HEK293 (cell line): Measurements from ENCODE around the gene BCL2L13.

ENCODE experiments used
- BCL11B ChIP-seq: fragments of 450-650 bp; formaldehyde crosslinking; IDR thresholded peaks from 2 replicates; pipeline ENCODE4 v1.5.1; 2016; ENCODE audit warnings: low read depth, missing biosample characterization, missing genetic modification characterization
- GLI2 ChIP-seq: fragments of 450-650 bp; formaldehyde crosslinking; IDR thresholded peaks from 2 replicates; pipeline ENCODE4; 2017; ENCODE audit warnings: missing biosample characterization, missing genetic modification characterization, low read depth, borderline replicate concordance
- KLF1 ChIP-seq: fragments of 450-650 bp; formaldehyde crosslinking; IDR thresholded peaks from 2 replicates; pipeline ENCODE4 v1.5.1; 2016; ENCODE audit warnings: missing biosample characterization, missing genetic modification characterization
- KLF9 ChIP-seq: fragments of 450-650 bp; formaldehyde crosslinking; IDR thresholded peaks from 2 replicates; pipeline ENCODE4 v1.5.1; 2016; ENCODE audit warnings: missing biosample characterization, missing genetic modification characterization, low read depth
- PATZ1 ChIP-seq: fragments of 450-650 bp; formaldehyde crosslinking; IDR thresholded peaks from 2 replicates; pipeline ENCODE4 v1.5.1; 2016; ENCODE audit warnings: missing biosample characterization, missing genetic modification characterization
- PRDM4 ChIP-seq: fragments of 450-650 bp; formaldehyde crosslinking; IDR thresholded peaks from 2 replicates; pipeline ENCODE4 v1.5.1; 2017; ENCODE audit warnings: missing biosample characterization, missing genetic modification characterization
- TCF7L2 ChIP-seq: IDR thresholded peaks from 2 replicates; pipeline ENCODE4 v1.6.1; 2011; ENCODE audit warnings: low read depth, mild to moderate bottlenecking, inconsistent platforms, low read length, moderate library complexity, borderline replicate concordance
- WT1 ChIP-seq: fragments of 450-650 bp; formaldehyde crosslinking; IDR thresholded peaks from 2 replicates; pipeline ENCODE4 v1.5.1; 2016; ENCODE audit warnings: missing biosample characterization, missing genetic modification characterization
- ZBTB10 ChIP-seq: fragments of 450-650 bp; formaldehyde crosslinking; IDR thresholded peaks from 2 replicates; pipeline ENCODE4 v1.5.1; 2016; ENCODE audit warnings: missing biosample characterization, missing genetic modification characterization
- ZBTB7A ChIP-seq: fragments of 450-650 bp; formaldehyde crosslinking; IDR thresholded peaks from 2 replicates; pipeline ENCODE4 v1.5.1; 2016; ENCODE audit warnings: low read depth, missing biosample characterization, missing genetic modification characterization
- ZFP3 ChIP-seq: fragments of 450-650 bp; formaldehyde crosslinking; IDR thresholded peaks from 2 replicates; pipeline ENCODE4 v1.5.1; 2016; ENCODE audit warnings: low read depth, missing biosample characterization, missing genetic modification characterization
- ZFP41 ChIP-seq: fragments of 450-650 bp; formaldehyde crosslinking; IDR thresholded peaks from 2 replicates; pipeline ENCODE4 v1.5.1; 2016; ENCODE audit warnings: missing biosample characterization, missing genetic modification characterization, borderline replicate concordance
- ZNF169 ChIP-seq: fragments of 450-650 bp; formaldehyde crosslinking; IDR thresholded peaks from 2 replicates; pipeline ENCODE4 v1.5.1; 2016; ENCODE audit warnings: missing biosample characterization, missing genetic modification characterization
- ZNF24 ChIP-seq: fragments of 450-650 bp; formaldehyde crosslinking; IDR thresholded peaks from 2 replicates; pipeline ENCODE4 v1.5.1; 2016; ENCODE audit warnings: missing biosample characterization, missing genetic modification characterization
- ZNF248 ChIP-seq: fragments of 450-650 bp; formaldehyde crosslinking; IDR thresholded peaks from 2 replicates; pipeline ENCODE4 v1.5.1; 2017; ENCODE audit warnings: missing biosample characterization, missing genetic modification characterization
- ZNF292 ChIP-seq: fragments of 450-650 bp; formaldehyde crosslinking; IDR thresholded peaks from 2 replicates; pipeline ENCODE4 v1.5.1; 2016; ENCODE audit warnings: low read depth, missing biosample characterization, missing genetic modification characterization, borderline replicate concordance
- ZNF426 ChIP-seq: fragments of 450-650 bp; formaldehyde crosslinking; IDR thresholded peaks from 2 replicates; pipeline ENCODE4 v1.5.1; 2017; ENCODE audit warnings: missing biosample characterization, missing genetic modification characterization, mild to moderate bottlenecking, inconsistent platforms, moderate library complexity
- ZNF518A ChIP-seq: fragments of 450-650 bp; formaldehyde crosslinking; conservative IDR thresholded peaks from 2 replicates; pipeline ENCODE4 v1.5.1; 2016; ENCODE audit warnings: low read depth, missing biosample characterization, missing genetic modification characterization
- ZNF621 ChIP-seq: fragments of 450-650 bp; formaldehyde crosslinking; IDR thresholded peaks from 2 replicates; pipeline ENCODE4 v1.5.1; 2017; ENCODE audit warnings: missing biosample characterization, missing genetic modification characterization
- ZNF645 ChIP-seq: fragments of 450-650 bp; formaldehyde crosslinking; IDR thresholded peaks from 2 replicates; pipeline ENCODE4; 2016; ENCODE audit warnings: missing biosample characterization, missing genetic modification characterization
- ZNF654 ChIP-seq: fragments of 450-650 bp; formaldehyde crosslinking; IDR thresholded peaks from 2 replicates; pipeline ENCODE4 v1.5.1; 2016; ENCODE audit warnings: low read depth, missing biosample characterization, missing genetic modification characterization
- ZNF660 ChIP-seq: fragments of 450-650 bp; IDR thresholded peaks from 2 replicates; pipeline ENCODE4 v1.5.1; 2018; ENCODE audit warnings: missing biosample characterization, mild to moderate bottlenecking, missing genetic modification characterization
- ZNF76 ChIP-seq: fragments of 450-650 bp; formaldehyde crosslinking; IDR thresholded peaks from 2 replicates; pipeline ENCODE4; 2016; ENCODE audit warnings: low read depth, missing biosample characterization, missing genetic modification characterization, borderline replicate concordance
- ZNF776 ChIP-seq: fragments of 450-650 bp; formaldehyde crosslinking; IDR thresholded peaks from 2 replicates; pipeline ENCODE4 v1.5.0; 2017; ENCODE audit warnings: missing biosample characterization, missing genetic modification characterization, borderline replicate concordance
- ZNF792 ChIP-seq: fragments of 450-650 bp; formaldehyde crosslinking; IDR thresholded peaks from 2 replicates; pipeline ENCODE4 v1.5.1; 2016; ENCODE audit warnings: missing biosample characterization, missing genetic modification characterization

Gene BCL2L13

GRCh38 chr22:17638432-17639246, at the start of gene BCL2L13 (continued):
- TF ChIP-seq ZBTB10 (tag by site-specific recombination): peak; percentile 77
- TF ChIP-seq ZNF518A: peak; percentile 72
- TF ChIP-seq ZNF248 (tag by site-specific recombination): no peak
- no peak for TF ChIP-seq ZNF654 (tag by site-specific recombination)
- TF ChIP-seq ZNF76 (tag by site-specific recombination): peak; percentile 47; the same call in 1 of the 2 replicates
- no peak for TF ChIP-seq ZNF292 (tag by site-specific recombination)
- TF ChIP-seq ZFP41 (tag by site-specific recombination): no peak
- no peak for TF ChIP-seq GLI2
- TF ChIP-seq BCL11B: peak; percentile 83; the same call in 1 of the 2 replicates
- TF ChIP-seq KLF9: peak; percentile 37; the same call in 1 of the 2 replicates
- TF ChIP-seq ZNF169 (tag by site-specific recombination): no peak
- TF ChIP-seq PRDM4 (tag by site-specific recombination): 0 out of 2 replicates have a peak, but pooled peaks have one; percentile 19
- no peak; the same call in 1 of the 2 replicates for TF ChIP-seq WT1
- TF ChIP-seq ZNF660 (tag by site-specific recombination): 0 out of 2 replicates have a peak, but pooled peaks have one; percentile 31
- no peak for TF ChIP-seq ZNF776 (tag by site-specific recombination)
- peak; percentile 57; the same call in 1 of the 2 replicates for TF ChIP-seq PATZ1
- peak; percentile 41; the same call in 1 of the 2 replicates for TF ChIP-seq TCF7L2
- no peak for TF ChIP-seq ZNF645
- peak; percentile 66; the same call in 1 of the 2 replicates for TF ChIP-seq ZNF792 (tag by site-specific recombination)
- no peak for TF ChIP-seq ZNF426 (tag by site-specific recombination)
- TF ChIP-seq ZBTB7A (tag by site-specific recombination): no peak
- no peak for TF ChIP-seq ZNF621 (tag by site-specific recombination)
- TF ChIP-seq ZFP3 (tag by site-specific recombination): no peak
- peak; percentile 36; the same call in 1 of the 2 replicates for TF ChIP-seq KLF1 (tag by site-specific recombination)
- 0 out of 2 replicates have a peak, but pooled peaks have one; percentile 35 for TF ChIP-seq ZNF24 (tag by site-specific recombination)
